Subcutaneous abdominal adipose tissue (tissue), 5 donors: ENCODE measurements around the gene CHD2.

Source experiments
- H3K27ac ChIP-seq: one replicate; pipeline ENCODE4 v1.7.0; 2013; ENCODE audit warnings: low read depth, mild to moderate bottlenecking, inconsistent platforms, low read length, moderate library complexity
- H3K27me3 ChIP-seq, 5 donors: one replicate each; pipeline ENCODE4 v1.7.0; 2013; ENCODE audit warnings: low read length in 5 of 5, inconsistent platforms in 1 of 5; ENCODE audit not compliant: control insufficient read depth in 5 of 5, insufficient read depth in 4 of 5
- H3K36me3 ChIP-seq, 5 donors: one replicate each; pipeline ENCODE4 v1.7.0; 2013; ENCODE audit warnings: low read length in 5 of 5; ENCODE audit not compliant: control insufficient read depth in 5 of 5, insufficient read depth in 5 of 5
- H3K4me1 ChIP-seq, 5 donors: one replicate each; pipeline ENCODE4 v1.7.0; 2013; ENCODE audit warnings: low read length in 5 of 5, mild to moderate bottlenecking in 3 of 5, moderate library complexity in 1 of 5; ENCODE audit not compliant: control insufficient read depth in 5 of 5, insufficient read depth in 5 of 5
- H3K4me3 ChIP-seq, 5 donors: one replicate each; pipeline ENCODE4 v1.7.0; 2013; ENCODE audit warnings: low read length in 5 of 5, low read depth in 1 of 5
- H3K9ac ChIP-seq, 5 donors: one replicate each; pipeline ENCODE4 v1.7.0; 2013; ENCODE audit warnings: low read length in 5 of 5, mild to moderate bottlenecking in 4 of 5, moderate library complexity in 3 of 5
- H3K9me3 ChIP-seq, 5 donors: one replicate each; pipeline ENCODE4 v1.7.0; 2013; ENCODE audit warnings: low read length in 5 of 5; ENCODE audit not compliant: control insufficient read depth in 5 of 5
- donor health status: healthy.
- donor health status: healthy.
- donor health status: healthy.
- donor health status: healthy.
- donor health status: healthy.

CHD2 gene

GRCh38 chr15:92903966-92904721, 4.0 kb downstream of the CHD2 start:
- H3K4me1 ChIP-seq = peaks cover 3 to 66% (median 60%) of the 10 kb centered on the region in 5 donors
- peak overlapping the region; percentile 100 for H3K27ac ChIP-seq
- no peaks in the 10 kb centered on the region for H3K9me3 ChIP-seq
- H3K9ac ChIP-seq = peak overlapping the region; percentile 85 to 99 (median 95)
- H3K36me3 ChIP-seq = no peaks in the 10 kb centered on the region
- H3K4me3 ChIP-seq = peak overlapping the region; percentile 72 to 94 (median 84)
- H3K27me3 ChIP-seq = no peaks in the 10 kb centered on the region

GRCh38 chr15:92904722-92905571, 4.8 kb downstream of the CHD2 start:
- Histone ChIP-seq H3K27me3 (no peaks in the 10 kb centered on the region), H3K9me3 (no peaks in the 10 kb centered on the region), H3K9ac (peak overlapping the region; percentile 85 to 99 (median 95)), H3K27ac (peak overlapping the region; percentile 100), H3K36me3 (no peaks in the 10 kb centered on the region), H3K4me3 (peak overlapping the region; percentile 62 to 78 (median 72)), H3K4me1 (peaks cover 3 to 74% (median 67%) of the 10 kb centered on the region in 5 donors)

- Histone ChIP-seq H3K36me3 (peaks cover 0 to 7% (median 0%) of the 10 kb centered on the region in 5 donors), H3K4me1 (peaks cover 3 to 85% (median 77%) of the 10 kb centered on the region in 5 donors), H3K27ac (peak overlapping the region; percentile 100), H3K4me3 (peak overlapping the region in 4 of 5 donors; percentile 17 to 78 (median 70)), H3K9me3 (no peaks in the 10 kb centered on the region), H3K27me3 (no peaks in the 10 kb centered on the region), H3K9ac (peak overlapping the region in 4 of 5 donors; percentile 85 to 99 (median 90))
These were observed 5.9 kb downstream of the CHD2 start for GRCh38 chr15:92906020-92906419.

- peak overlapping the region in 1 of 5 donors; percentile 78 for H3K4me3 ChIP-seq
- no peaks in the 10 kb centered on the region for H3K27me3 ChIP-seq
- peaks cover 3 to 88% (median 83%) of the 10 kb centered on the region in 5 donors for H3K4me1 ChIP-seq
- H3K9me3 ChIP-seq = no peaks in the 10 kb centered on the region
- H3K9ac ChIP-seq = peak overlapping the region in 3 of 5 donors; percentile 85 to 99 (median 96)
- H3K27ac ChIP-seq = peak overlapping the region; percentile 100
- peaks cover 0 to 7% (median 0%) of the 10 kb centered on the region in 5 donors for H3K36me3 ChIP-seq
These were observed 6.5 kb downstream of the CHD2 start for GRCh38 chr15:92906563-92907081.

- Histone ChIP-seq H3K4me3 (peak overlapping the region in 3 of 5 donors; percentile 1 to 15 (median 6)), H3K36me3 (peaks cover 0 to 7% (median 0%) of the 10 kb centered on the region in 5 donors), H3K4me1 (peaks cover 3 to 92% (median 84%) of the 10 kb centered on the region in 5 donors), H3K9ac (peak overlapping the region; percentile 12 to 99 (median 66)), H3K27ac (peak overlapping the region; percentile 100), H3K9me3 (no peaks in the 10 kb centered on the region), H3K27me3 (no peaks in the 10 kb centered on the region)
These were observed 7.1 kb downstream of the CHD2 start for GRCh38 chr15:92907229-92907628.

- peak overlapping the region; percentile 100 for H3K27ac ChIP-seq
- H3K27me3 ChIP-seq = no peaks in the 10 kb centered on the region
- peaks cover 3 to 90% (median 83%) of the 10 kb centered on the region in 5 donors for H3K4me1 ChIP-seq
- no peaks in the 10 kb centered on the region for H3K9me3 ChIP-seq
- peaks cover 0 to 7% (median 0%) of the 10 kb centered on the region in 5 donors for H3K36me3 ChIP-seq
- peak overlapping the region; percentile 21 to 99 (median 66) for H3K9ac ChIP-seq
- peak overlapping the region; percentile 15 to 49 (median 33) for H3K4me3 ChIP-seq
These were observed 8.0 kb downstream of the CHD2 start for GRCh38 chr15:92907896-92908712.

- peak overlapping the region; percentile 21 to 99 (median 60) for H3K9ac ChIP-seq
- H3K4me1 ChIP-seq = peaks cover 3 to 90% (median 85%) of the 10 kb centered on the region in 5 donors
- no peaks in the 10 kb centered on the region for H3K9me3 ChIP-seq
- H3K27me3 ChIP-seq = no peaks in the 10 kb centered on the region
- peak overlapping the region in 4 of 5 donors; percentile 32 to 49 (median 38) for H3K4me3 ChIP-seq
- H3K27ac ChIP-seq = peak overlapping the region; percentile 100
- peaks cover 0 to 7% (median 0%) of the 10 kb centered on the region in 5 donors for H3K36me3 ChIP-seq
These were observed 8.6 kb downstream of the CHD2 start for GRCh38 chr15:92908713-92909057.

- Histone ChIP-seq H3K27ac (peak overlapping the region; percentile 100), H3K27me3 (no peaks in the 10 kb centered on the region), H3K9me3 (no peaks in the 10 kb centered on the region), H3K4me1 (peaks cover 3 to 94% (median 90%) of the 10 kb centered on the region in 5 donors), H3K9ac (peak overlapping the region in 2 of 5 donors; percentile 48 to 99), H3K36me3 (peaks cover 0 to 7% (median 0%) of the 10 kb centered on the region in 5 donors), H3K4me3 (peak overlapping the region in 3 of 5 donors; percentile 15 to 49 (median 43))
These were observed 9.1 kb downstream of the CHD2 start for GRCh38 chr15:92909136-92909781.

- Histone ChIP-seq H3K27ac (peak overlapping the region; percentile 63), H3K9me3 (no peaks in the 10 kb centered on the region), H3K27me3 (no peaks in the 10 kb centered on the region), H3K9ac (no peak overlapping the region), H3K4me1 (peaks cover 3 to 95% (median 89%) of the 10 kb centered on the region in 5 donors), H3K36me3 (peaks cover 0 to 7% (median 0%) of the 10 kb centered on the region in 5 donors), H3K4me3 (peak overlapping the region in 1 of 5 donors; percentile 1)
These were observed 10.3 kb downstream of the CHD2 start for GRCh38 chr15:92910451-92910850.
